Measurements from ENCODE around the gene STRA8. TPM values are rescaled to one million over a fixed set of nuclear protein-coding genes. Genes with fewer than 3 reads are reported as not detected.

The STRA8 gene
- total RNA-seq, 1 donor from 2014 or later = not detected

DNA sequence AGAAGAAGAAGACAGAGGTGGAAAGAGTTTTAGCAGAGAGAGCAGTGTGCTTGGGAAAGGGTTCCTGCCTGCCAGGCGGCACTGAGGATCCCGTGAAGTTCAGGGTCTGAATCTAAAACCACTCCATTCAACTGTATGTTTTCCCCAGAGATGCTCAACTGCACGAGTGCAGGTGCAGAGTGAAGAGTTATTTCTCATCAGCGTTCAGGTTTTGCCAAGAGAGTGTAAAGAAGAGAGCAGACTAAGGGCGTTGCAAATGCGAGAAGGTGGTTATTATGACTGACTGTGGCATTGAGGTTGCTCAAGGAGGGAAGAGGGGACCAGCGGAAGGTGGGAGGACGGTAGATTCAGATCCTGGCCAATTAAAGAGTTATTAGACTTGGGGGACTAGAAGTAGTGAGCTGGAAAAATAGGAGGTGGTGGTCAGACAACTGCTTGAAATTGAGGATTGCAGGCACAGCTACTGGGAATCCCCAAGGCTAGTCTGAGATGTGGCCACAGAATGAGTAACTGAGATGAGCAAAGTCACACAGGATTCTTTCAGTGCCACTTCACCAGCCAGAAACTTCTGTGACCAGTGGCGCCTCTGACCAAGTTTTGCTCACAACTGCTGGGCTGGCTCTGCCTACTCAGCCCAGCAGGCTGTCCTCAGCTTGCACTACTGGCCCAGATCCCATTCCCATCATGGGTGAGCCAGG lies 29.1 kb downstream of the STRA8 start:
- DNase-seq (ENCODE audit: low spot score) = peak; percentile 47

DNA sequence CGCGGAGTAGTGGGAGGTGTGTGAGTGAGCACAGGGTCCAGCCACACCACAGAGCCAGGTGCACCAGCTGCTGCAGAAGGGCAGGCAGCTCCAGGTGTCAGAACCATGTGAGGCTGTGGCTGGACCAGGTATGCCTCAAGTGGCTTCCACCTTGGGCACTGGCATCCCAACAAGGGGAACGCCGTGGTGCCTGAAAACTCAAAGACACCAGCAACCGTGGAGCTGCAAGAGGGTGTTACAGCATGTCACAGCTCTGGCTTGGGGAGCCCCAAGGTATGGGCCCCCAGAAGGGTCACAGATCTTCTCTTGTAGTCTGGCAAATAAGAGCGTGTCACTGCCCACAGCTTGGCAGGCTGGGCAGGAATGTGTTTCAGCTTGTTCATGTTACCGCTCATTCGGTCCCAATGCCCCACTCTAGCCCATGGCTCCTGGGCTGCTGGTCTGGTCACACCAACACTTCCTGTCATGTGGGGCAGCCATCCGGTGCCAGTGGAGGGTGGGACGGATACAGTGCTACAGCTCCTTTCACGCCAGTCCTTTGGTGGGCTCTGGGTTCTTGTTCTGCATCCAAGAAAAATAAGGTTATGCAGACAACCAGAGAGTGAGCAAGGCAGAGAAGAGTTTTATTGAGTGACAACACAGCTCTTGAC lies 29.8 kb downstream of the STRA8 start:
- peak; percentile 83 for DNase-seq (ENCODE audit: low spot score)

DNA sequence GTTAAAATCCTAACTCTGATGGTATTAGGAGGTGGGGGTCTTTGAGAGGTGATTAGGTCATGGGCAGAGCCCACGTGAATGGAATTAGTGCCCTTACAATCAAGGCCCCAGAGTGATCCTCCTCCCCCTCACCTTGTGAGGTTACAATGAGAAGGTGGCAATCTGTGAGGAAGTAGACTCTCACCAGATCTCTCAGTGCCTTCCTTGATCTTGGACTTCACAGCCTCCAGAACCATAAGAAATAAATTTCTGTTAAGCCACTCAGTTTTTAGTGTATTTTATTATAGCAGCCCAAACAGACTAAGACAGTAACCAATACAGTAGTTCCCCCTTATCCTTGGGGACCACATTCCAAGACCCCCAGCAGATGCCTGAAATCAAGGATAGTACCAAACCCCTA lies 32.0 kb downstream of the STRA8 start:
- DNase-seq (ENCODE audit: low spot score) = no peak

DNA sequence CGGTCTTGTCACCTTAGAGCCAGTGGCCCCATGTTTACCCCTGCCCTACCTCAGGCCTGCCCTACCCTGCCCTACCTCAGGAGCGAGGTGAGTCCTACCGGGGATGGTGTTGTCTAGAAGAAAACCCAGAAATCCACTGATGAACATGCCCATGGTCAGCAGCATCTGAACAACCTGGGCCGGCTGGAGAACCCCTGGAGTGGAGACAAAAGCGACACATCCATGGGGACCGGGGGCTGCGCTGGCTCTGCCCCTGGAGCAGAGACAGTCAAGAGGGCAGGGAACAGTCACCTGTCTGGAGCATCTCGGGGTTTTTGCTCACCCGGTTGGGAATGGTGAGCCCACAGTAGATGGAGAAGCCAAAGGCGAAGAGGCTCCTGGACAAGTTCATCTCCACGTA lies 36.3 kb downstream of the STRA8 start:
- peak; percentile 88 for DNase-seq (ENCODE audit: low spot score)

DNA sequence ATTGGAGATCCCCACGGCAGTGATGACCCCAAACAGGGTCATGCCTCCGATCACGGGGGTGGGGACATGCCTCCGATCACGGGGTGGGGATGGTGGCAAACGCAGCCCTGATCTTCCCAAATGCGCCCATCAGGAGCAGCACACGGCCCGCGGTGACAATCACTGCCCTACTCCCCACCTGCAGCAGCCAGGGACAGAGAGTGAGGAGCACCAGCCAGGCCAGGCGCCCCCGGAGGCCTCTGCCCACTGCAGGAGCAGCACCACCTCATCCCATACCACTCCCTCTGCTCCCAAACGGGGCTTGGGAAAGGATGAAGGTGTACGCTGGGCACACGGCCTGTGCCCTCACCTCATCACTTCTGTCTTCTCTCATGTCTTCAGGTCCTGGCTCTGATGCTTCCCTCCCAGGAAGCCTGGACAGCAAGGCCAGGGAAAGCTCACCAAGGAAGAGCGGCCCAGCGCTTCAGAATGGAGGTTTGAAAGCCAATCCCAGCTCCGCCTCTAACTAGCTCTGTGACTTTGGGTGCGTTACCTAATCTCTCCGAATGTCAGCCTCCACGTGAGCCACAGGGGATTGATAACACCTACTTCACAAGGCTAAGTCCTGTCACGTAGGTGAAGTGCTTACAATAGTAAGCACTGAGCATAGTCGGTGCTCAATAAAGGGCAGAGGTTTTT lies 37.1 kb downstream of the STRA8 start:
- DNase-seq (ENCODE audit: low spot score) = peak; percentile 77

- DNase-seq (ENCODE audit: low spot score) = peak; percentile 59
Observed at GRCh38 chr7:135271255-135271615, 37.6 kb downstream of the STRA8 start.

DNA sequence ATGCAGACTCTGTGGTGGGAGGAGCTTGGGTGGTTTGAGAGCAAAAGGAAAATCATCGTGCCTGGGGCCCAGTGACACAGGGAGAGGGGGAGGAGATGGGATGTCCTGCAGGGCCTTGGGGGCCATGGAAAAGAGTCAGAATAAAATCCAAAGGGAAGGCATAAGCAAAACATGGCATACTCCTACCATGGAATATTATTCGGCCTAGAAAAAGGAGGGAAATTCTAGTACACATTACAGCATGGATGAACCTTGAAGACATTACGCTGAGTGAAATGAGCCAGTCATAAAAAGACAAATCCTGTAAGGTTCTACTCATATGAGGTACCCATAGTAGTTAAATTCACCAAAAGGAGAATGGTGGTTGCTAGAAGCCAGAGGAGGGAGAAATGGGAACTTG lies 38.7 kb downstream of the STRA8 start:
- DNase-seq (ENCODE audit: low spot score) = no peak

- no peak for DNase-seq (ENCODE audit: low spot score)
Observed at GRCh38 chr7:135273581-135273980, 39.9 kb downstream of the STRA8 start.

DNA sequence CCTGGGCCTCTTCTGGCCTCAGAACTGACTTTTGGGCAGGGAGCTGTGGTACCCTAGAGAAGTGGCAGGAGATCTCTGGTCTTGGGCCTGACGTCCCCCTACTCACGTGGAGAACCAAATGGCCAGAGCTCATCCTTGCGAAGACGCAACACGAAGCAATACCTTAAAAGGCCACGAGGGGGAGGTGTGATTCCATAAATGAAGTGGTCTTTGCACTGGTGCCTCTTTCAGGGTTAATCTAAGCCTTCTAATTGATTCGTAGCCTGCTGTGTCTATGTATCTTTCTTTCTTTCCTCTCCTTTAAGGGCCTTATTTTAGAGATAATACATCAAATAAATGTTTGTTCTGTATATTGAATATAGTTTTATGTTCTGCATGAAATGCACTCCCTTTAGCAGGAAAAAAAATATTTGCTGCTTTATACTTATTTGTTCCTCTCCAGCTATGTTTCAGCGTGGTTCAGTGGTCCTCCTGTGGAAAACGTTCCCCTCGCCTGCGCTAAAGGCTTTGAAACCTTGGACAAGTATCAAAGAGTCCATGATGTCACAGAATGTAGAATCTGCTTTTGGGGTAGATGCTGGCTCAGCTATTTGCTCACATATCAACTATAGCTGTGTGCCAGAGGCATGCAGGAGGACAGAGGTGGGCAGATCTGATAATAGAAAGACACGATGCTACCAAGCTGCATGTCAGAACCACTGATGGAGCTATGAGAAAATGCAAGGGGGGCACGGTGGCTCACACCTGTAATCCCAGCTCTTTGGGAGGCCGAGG lies 41.0 kb downstream of the STRA8 start:
- no peak for DNase-seq (ENCODE audit: low spot score)

- no peak for DNase-seq (ENCODE audit: low spot score)
Observed at GRCh38 chr7:135275971-135276580, 42.4 kb downstream of the STRA8 start.

DNA sequence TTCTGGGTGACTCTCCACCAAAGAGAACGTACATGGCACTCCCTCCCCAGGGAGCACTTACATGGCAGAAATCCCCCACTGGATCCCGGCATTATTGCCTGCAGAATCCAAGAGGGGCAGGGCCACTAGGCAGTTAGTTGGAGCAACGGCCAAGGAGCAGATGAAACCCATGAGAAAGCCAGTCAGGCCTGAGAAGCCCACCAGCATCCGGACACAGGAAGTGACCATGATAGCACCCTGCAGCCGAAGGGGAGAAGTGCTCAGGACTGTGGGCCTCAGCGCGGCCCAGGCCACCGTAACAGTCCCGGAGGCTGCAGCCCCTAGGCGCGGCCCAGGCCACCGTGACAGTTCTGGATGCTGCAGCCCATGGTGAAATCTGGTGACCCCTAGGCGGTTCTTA lies 43.5 kb downstream of the STRA8 start:
- DNase-seq (ENCODE audit: low spot score) = no peak

GRCh38 chr7:135281363-135281949 lies 47.8 kb downstream of the STRA8 start:
- no peak for DNase-seq (ENCODE audit: low spot score)

DNA sequence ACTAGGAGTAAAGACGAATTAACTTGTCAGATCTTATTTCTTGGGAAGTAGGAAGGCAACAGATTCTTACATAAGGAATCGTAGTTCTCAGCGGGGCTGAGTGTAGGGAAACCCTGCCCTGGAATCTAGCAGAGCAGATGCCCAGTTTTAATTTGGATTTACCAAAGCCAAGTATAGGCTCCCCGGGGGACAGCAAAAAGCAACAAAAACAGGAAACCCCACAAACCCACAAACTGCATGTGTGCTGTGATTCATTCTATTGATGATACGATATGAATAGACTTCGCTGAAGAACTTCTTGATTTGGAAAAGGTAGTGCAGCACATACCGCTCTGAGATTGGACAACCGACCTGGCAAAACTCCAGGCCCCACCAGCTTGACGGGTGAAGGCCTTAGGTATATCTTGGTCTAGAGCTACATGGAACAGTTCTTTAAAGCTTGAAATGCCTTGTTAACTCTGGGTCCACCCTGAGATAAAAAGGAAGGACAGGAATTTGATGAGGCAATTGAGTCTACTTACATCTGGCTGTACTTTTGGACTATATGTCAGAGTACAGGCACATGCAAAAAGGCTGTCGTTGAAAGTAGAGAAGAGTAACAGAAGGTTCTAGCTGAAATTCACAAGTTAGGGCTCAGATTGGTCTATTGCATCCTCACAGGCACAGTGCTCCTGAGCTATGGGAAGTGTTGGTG lies 49.1 kb downstream of the STRA8 start:
- DNase-seq (ENCODE audit: low spot score) = no peak

- no peak for DNase-seq (ENCODE audit: low spot score)
Observed at GRCh38 chr7:135283959-135284638, 50.5 kb downstream of the STRA8 start.

DNA sequence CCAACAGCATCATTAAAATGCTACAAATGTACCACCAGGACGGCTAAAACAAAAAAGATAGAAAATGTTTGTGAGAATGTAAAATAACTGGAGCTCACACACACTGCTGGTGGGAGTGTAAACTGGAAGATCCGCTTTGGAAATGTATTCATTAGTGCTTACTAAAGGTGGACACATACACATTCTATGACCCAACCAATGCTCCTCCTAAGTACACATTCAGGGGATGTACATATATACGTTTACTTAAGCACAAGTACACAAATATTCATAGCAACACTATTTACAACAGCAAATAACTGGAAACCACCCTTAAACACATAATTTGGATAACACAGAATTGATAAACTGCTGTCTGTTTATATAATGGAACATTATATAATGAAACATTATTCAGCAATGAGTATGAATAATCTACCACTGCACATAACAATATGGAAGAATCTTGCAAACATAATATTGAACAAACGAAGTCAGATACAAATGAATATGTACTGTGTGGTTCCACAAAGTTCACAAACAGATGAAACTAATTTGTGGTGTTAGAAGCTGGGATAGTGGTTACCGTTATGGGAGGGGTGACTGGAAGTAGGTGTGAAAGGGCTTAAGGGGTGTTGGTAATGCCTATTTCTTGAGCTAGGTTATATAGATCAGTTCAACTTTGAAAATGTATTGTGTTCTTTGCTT lies 52.1 kb downstream of the STRA8 start:
- DNase-seq (ENCODE audit: low spot score) = no peak

- DNase-seq (ENCODE audit: low spot score) = no peak
Observed at GRCh38 chr7:135286876-135287275, 53.2 kb downstream of the STRA8 start.

DNA sequence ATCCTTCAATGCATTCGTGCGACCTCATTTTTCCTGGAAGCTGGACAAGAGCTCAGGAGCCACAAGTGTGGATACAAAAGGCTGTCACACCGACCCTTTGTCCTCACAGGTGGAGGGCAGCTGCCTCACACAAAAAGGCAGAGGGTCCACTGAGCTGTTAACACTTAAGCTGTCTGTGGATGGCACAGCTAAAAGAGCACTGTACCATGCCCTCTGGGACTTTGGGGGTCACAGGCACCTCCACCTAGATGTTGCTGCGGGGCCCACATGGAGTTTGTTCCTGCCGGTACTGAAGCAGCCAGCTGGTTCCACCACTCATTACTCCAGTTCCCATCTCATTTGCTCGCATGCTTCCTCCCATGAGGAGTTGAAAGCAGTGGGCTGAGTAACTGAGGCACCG lies 57.0 kb downstream of the STRA8 start:
- DNase-seq (ENCODE audit: low spot score) = no peak

- DNase-seq (ENCODE audit: low spot score) = no peak
Observed at GRCh38 chr7:135291809-135292253, 58.2 kb downstream of the STRA8 start.

DNA sequence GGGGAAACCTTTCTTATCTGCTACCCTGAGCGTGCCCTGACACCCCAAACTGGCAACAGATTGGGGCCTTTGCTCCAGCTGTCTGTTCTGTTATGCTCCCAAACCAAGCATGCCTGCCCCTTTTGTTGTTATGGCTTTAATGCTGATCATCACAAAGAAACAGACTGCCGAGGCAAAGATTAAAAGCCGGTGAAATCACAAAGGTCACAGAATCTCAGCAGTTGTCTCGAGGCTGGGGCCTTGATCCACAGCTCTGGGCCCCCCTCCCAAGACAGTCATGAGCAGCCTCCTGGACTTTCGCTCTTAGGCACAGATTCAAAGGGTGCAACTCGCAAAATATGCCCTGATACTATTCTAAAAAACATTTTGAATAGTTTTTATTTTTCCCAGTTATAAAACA lies 65.6 kb downstream of the STRA8 start:
- no peak for DNase-seq (ENCODE audit: low spot score)

Measured in mesenteric fat pad (tissue), 1 donor.